Left kidney (tissue), 8 donors: ENCODE data around the gene NDN. TPM values are rescaled to one million over a fixed set of nuclear protein-coding genes. Genes with fewer than 3 reads are reported as not detected.
A peak's percentile ranks its signal among the peaks of the same experiment; 100 is the strongest.
"Not testable (repeated sequence)": the region's sequence is repeated elsewhere in the genome, so short reads cannot be mapped to it uniquely, and the experiment has no call there.

Experiments used
- DNase-seq: peaks from one replicate; pipeline ENCODE4 v3.0.0-alpha.2; 2013
- long read RNA-seq, 8 donors: transcript quantifications; one replicate each; lab custom pipeline, GENCODE V29; 2026
- polyA plus RNA-seq: library from polyadenylated mRNA; unstranded; fragments of 120-200 nt; gene quantifications from one replicate; pipeline ENCODE4 v1.2.1, GENCODE V29; 2013; ENCODE audit not compliant: insufficient read length

The NDN gene, protein sequence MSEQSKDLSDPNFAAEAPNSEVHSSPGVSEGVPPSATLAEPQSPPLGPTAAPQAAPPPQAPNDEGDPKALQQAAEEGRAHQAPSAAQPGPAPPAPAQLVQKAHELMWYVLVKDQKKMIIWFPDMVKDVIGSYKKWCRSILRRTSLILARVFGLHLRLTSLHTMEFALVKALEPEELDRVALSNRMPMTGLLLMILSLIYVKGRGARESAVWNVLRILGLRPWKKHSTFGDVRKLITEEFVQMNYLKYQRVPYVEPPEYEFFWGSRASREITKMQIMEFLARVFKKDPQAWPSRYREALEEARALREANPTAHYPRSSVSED
- 70.3 TPM for polyA plus RNA-seq
- long read RNA-seq, donor 1, transcript NDN-202 (1 exons, 1,627 nt) = major isoform, 233 of 233 reads
- long read RNA-seq, donor 1, partial matches to known transcripts = 0 of 233 reads
- long read RNA-seq, donor 1, other reads (novel, unspliced or antisense) = 0 of 233 reads
- long read RNA-seq, donor 2, transcript NDN-202 (1 exons, 1,627 nt) = major isoform, 167 of 168 reads
- long read RNA-seq, donor 2, partial matches to known transcripts = 0 of 168 reads
- long read RNA-seq, donor 2, other reads (novel, unspliced or antisense) = 0 of 168 reads
- long read RNA-seq, donor 3, transcript NDN-202 (1 exons, 1,627 nt) = major isoform, 121 of 121 reads
- long read RNA-seq, donor 3, partial matches to known transcripts = 0 of 121 reads
- long read RNA-seq, donor 3, other reads (novel, unspliced or antisense) = 0 of 121 reads
- long read RNA-seq, donor 4, transcript NDN-202 (1 exons, 1,627 nt) = major isoform, 43 of 43 reads
- long read RNA-seq, donor 4, partial matches to known transcripts = 0 of 43 reads
- long read RNA-seq, donor 4, other reads (novel, unspliced or antisense) = 0 of 43 reads
- long read RNA-seq, donor 5, transcript NDN-202 (1 exons, 1,627 nt) = major isoform, 260 of 260 reads
- long read RNA-seq, donor 5, partial matches to known transcripts = 0 of 260 reads
- long read RNA-seq, donor 5, other reads (novel, unspliced or antisense) = 0 of 260 reads
- long read RNA-seq, donor 6, transcript NDN-202 (1 exons, 1,627 nt) = major isoform, 238 of 239 reads
- long read RNA-seq, donor 6, partial matches to known transcripts = 0 of 239 reads
- long read RNA-seq, donor 6, other reads (novel, unspliced or antisense) = 0 of 239 reads
- long read RNA-seq, donor 7, transcript NDN-202 (1 exons, 1,627 nt) = major isoform, 219 of 220 reads
- long read RNA-seq, donor 7, partial matches to known transcripts = 0 of 220 reads
- long read RNA-seq, donor 7, other reads (novel, unspliced or antisense) = 0 of 220 reads
- long read RNA-seq, donor 8, transcript NDN-202 (1 exons, 1,627 nt) = major isoform, 85 of 85 reads
- long read RNA-seq, donor 8, partial matches to known transcripts = 0 of 85 reads
- long read RNA-seq, donor 8, other reads (novel, unspliced or antisense) = 0 of 85 reads

- DNase-seq = peak; percentile 46
These were observed at the start of gene NDN for GRCh38 chr15:23687143-23687470. NDN (minus strand) TSS chr15:23687305; CDS start chr15:23687217, 88 bp downstream.

- DNase-seq = no peak
These were observed 49.0 kb upstream of the NDN start for GRCh38 chr15:23736033-23736673.

DNA sequence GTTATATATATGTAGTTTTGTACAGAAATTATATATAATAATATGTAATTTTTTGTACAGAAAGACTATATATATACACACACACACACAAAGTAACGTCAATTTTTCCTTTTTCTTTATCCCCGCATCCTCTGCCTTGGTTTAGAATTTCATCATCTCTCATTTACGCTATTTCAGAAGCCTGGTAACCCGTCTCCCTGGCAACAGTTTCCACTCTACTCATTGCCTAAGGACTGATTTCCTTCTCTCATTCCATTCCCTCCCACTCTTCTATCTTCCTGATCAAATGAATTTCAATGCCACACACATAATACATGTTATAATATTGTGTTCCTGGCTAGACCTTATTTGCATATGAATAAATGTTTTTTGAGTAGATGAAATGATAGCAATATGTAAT is 47.8 kb upstream of the NDN start:
- DNase-seq = no peak

DNA sequence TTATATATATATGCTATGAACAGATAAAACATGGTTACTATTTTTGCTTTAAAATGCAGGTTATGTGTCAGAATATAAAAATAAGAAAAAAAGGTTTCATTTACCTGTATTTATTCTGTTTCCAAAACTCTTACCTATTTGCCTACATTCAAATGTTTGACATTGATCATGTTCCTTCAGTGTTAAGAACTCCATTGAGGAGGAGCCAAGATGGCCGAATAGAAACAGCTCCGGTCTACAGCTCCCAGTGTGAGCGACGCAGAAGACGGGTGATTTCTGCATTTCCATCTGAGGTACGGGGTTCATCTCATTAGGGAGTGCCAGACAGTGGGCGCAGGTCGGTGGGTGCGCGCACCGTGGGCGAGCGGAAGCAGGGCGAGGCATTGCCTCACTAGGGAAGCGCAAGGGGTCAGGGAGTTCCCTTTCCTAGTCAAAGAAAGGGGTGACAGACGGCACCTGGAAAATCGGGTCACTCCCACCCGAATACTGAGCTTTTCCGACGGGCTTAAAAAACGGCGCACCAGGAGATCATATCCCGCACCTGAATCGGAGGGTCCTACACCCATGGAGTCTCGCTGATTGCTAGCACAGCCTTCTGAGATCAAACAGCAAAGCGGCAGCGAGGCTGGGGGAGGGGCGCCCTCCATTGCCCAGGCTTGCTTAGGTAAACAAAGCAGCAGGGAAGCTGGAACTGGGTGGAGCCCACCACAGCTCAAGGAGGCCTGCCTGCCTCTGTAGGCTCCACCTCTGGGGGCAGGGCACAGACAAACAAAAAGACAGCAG is 27.0 kb upstream of the NDN start:
- not testable (repeated sequence) for DNase-seq

DNA sequence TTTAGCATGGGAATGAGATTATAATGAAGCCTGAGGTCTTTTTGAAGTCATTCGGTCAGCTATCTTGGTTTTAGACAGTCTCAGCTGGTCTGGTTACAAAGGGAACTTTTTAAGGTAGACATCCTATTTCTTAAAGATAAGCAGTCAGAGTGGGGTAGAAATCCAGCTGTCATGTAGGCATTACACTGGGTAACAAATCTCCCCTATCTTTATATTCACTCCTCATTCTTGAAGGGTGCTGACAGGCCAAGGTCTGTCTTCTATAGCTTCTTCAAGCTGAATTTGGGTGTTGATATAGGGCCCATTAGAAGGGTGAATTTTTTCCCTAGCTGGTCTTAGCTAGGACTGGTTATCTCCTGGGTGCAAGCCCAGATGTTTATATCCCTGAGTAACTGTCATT is 21.2 kb upstream of the NDN start:
- DNase-seq = no peak

GRCh38 chr15:23695282-23695681 is 8.2 kb upstream of the NDN start:
- no peak for DNase-seq

DNA sequence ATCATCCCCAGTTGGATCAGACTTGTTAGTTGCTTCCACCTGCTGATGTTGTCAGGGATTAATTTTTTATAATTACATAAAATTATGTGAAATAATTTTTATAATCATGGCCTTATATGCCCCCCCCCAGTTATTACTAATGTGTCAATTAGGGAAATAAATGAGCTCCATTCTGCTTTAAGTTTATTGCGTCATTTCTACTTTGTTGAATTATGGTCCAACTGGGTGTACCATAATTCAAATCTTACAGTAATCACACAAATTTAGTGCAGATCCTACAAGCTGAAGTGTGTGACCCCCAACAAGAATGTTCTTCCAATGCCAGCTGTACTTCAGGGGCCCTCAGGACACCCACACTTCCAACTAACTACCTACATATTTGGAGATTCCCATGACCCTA is 7.5 kb upstream of the NDN start:
- DNase-seq = no peak

- peak; percentile 82 for DNase-seq
These were observed 3.3 kb upstream of the NDN start for GRCh38 chr15:23690450-23690852.

- no peak for DNase-seq
These were observed 2.9 kb upstream of the NDN start for GRCh38 chr15:23690015-23690414.

DNA sequence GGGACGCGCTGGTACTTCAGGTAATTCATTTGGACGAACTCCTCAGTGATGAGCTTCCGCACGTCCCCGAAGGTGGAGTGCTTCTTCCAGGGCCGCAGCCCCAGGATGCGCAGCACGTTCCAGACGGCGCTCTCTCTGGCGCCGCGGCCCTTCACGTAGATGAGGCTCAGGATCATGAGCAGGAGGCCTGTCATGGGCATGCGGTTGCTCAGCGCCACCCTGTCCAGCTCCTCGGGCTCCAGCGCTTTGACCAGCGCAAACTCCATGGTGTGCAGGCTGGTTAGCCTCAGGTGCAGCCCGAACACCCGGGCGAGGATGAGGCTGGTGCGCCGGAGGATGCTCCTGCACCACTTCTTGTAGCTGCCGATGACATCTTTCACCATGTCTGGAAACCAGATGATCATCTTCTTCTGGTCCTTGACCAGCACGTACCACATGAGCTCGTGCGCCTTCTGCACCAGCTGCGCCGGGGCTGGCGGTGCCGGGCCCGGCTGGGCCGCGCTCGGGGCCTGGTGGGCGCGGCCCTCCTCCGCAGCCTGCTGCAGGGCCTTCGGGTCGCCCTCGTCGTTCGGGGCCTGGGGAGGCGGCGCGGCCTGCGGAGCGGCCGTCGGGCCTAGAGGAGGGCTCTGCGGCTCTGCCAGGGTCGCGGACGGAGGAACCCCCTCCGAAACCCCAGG is 501 bp downstream of the NDN start:
- DNase-seq = no peak

- DNase-seq = no peak
These were observed 15.6 kb downstream of the NDN start for GRCh38 chr15:23671481-23671880.

- no peak for DNase-seq
These were observed 16.1 kb downstream of the NDN start for GRCh38 chr15:23670970-23671369.

DNA sequence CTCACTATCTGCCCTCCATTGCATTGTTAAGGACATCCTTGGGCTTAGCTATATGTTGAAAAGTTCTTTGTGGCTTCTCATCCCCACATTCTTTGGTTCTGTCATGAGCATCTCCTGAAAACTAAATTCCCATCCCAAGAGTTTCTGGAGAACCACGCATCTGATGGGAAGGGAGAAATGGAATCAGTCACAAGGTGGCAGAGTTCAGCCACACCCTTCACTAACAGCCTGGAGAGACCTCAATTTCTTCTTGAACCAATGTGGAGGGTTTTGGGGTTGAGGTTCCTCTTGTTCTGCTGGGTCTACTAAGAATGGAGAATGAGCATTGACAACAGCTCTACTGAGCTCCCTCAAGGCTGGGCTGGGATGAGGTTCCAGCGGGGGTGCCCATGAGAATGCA is 23.9 kb downstream of the NDN start:
- no peak for DNase-seq

DNA sequence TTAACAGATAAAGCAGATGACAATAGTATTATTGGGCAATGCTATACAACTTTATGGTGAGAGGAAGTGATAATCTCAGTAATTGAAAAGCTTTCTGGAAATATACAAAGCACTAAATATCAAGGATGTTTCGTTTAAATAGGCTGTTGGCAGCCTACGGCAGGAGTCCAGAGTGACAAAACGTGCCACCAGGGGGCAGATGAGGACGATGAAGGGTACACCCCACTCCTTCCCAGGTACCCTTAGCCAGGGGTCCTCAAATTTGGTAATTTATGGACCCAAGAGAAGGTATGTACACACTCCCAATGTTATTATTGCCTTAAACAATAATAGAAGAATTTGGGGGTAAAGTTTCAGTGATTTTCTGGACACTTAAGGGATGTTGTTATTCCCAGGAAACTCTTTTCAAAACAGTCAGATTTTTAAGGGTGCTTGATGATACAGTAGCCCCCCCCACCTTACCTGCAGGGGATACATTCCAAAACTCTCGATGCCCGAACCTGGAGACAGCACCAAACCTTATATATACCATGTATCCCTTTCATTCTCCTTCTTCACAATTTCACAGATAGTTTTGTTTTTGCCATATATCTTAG is 38.1 kb downstream of the NDN start:
- peak; percentile 22 for DNase-seq

- peak; percentile 70 for DNase-seq
These were observed 39.4 kb downstream of the NDN start, which contains the start of gene MAGEL2 for GRCh38 chr15:23647421-23648370. MAGEL2 (minus strand) TSS chr15:23647867; CDS start chr15:23647742, 125 bp downstream.

DNA sequence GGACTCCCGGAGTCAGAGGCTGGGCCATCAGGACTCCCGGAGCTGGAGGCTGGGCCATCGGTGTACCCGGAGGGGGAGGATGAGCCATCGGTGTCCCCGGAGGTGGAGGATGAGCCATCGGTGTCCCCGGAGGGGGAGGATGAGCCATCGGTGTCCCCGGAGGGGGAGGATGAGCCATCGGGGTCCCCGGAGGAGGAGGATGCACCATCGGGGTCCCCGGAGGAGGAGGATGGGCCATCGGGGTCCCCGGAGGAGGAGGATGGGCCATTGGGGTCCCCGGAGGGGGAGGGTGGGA is 40.2 kb downstream of the NDN start:
- no peak for DNase-seq

DNA sequence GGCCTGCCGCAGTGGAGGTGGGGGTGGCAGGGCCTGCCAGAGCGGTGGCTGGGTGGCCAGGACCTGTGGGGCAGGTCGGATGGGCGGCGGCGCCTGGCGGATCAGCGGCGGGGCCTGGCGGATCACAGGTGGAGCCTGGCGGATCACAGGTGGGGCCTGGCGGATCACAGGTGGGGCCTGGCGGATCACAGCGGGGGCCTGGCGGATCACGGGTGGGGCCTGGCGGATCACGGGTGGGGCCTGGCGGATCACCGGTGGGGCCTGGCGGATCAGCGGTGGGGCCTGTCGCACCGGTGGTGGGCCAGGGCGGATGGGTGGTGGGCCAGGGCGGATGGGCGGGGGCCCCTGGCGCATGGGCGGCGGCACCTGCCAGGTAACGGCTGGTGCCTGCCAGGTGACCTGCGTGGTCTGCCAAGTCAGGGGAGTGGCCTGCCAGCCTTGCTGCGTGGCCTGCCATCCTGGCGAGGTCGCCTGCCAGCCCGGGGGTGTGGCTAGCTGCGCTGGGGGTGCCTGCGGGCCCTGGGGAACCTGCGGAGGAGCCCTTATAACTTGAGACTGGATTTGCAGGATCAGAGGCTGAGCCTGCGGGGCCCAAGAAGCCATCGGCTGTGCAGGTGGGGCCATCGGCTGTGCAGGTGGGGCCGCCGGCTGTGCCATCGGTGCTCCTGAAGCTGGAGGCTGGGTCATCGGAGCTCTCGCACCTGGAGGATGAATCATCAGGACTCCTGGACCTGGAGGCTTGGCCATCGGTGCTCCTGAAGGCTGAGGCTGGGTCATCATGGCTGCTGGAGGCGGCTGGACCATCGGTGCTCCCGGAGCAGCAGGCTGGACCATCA is 40.7 kb downstream of the NDN start:
- no peak for DNase-seq
